GM18861 (cell line): ENCODE data around the gene GPR171.
"Not testable (repeated sequence)": the region's sequence is repeated elsewhere in the genome, so short reads cannot be mapped to it uniquely, and the experiment has no call there.

Experiments
- ATAC-seq: cut with Tn5 transposase; IDR thresholded peaks from one replicate; pipeline ENCODE4 v1.9.1; 2021; ENCODE audit not compliant: unreplicated experiment

The GPR171 gene, protein sequence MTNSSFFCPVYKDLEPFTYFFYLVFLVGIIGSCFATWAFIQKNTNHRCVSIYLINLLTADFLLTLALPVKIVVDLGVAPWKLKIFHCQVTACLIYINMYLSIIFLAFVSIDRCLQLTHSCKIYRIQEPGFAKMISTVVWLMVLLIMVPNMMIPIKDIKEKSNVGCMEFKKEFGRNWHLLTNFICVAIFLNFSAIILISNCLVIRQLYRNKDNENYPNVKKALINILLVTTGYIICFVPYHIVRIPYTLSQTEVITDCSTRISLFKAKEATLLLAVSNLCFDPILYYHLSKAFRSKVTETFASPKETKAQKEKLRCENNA

GRCh38 chr3:151203051-151203420 lies at the start of gene GPR171:
Gene GPR171, minus strand, starts transcription at chr3:151203216. Its CDS starts 3,830 bp downstream, at chr3:151199386.
- ATAC-seq: peak; percentile 89

DNA sequence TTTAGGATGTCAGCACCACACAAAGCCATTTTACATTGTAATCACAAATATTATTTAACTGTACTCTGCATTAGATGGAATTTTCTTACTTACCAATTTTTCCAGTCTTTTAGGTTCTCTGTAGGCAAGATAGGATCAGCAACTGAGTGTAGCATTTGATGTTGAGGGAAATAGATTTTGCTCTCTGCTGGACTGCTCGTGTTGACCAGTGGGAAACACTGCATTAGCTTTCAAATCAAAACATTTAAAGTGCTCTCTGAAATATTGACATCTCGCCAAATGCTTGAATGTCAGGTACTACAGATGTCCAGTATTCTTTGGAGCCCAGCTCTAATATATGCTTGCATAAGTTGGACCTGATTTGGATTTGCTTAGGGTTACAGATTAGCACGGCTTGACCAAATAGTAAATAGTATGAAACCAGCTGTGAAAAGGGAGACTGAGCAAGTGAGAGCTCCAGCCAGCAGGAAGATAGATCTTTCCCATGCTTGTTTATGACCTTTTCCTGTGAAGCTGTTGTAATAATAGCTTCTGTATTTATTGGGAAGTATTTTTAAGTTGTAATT lies 45.8 kb upstream of the GPR171 start:
- no peak for ATAC-seq

GRCh38 chr3:151242006-151242405 lies 39.0 kb upstream of the GPR171 start:
- ATAC-seq: not testable (repeated sequence)

DNA sequence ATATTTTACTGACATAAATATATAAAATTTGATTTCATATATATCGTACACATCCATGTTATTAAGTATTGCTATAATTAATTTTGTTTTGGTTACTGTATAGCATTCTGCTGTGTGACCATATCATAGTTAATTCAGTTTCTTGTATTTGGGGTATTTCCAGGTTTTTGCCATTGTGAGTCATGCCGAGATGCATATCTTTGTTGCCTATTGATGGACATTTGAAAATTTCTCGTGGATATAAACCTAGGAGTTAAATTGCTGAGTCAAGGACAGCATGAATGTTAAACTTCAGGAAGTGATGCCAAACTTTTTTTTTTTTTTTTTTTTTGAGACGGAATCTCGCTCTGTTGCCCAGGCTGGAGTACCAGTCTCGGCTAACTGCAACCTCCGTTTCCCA lies 33.7 kb upstream of the GPR171 start:
- ATAC-seq: no peak

GRCh38 chr3:151236316-151236715 lies 33.3 kb upstream of the GPR171 start:
- ATAC-seq: no peak

- ATAC-seq: no peak
Observed at GRCh38 chr3:151234825-151235224, 31.8 kb upstream of the GPR171 start.

DNA sequence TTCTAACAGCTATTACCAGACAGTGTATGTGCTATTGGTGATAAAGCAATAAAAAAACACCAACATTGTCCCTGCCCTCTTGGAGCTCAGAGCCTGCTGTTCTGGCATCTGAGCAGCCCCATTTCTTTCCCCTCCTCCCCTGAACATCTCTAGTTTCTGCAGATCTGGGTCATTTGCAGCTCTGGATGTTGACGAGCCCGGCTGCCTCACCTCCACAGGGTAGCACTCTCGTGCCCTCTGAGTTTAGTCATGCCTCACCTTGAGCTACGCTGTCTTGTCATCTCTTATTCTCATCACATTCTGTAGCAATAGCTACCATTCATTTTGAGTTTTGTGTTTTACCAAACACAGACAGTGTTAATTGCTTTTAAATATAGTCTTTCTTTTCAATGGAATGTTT lies 30.0 kb upstream of the GPR171 start:
- no peak for ATAC-seq

DNA sequence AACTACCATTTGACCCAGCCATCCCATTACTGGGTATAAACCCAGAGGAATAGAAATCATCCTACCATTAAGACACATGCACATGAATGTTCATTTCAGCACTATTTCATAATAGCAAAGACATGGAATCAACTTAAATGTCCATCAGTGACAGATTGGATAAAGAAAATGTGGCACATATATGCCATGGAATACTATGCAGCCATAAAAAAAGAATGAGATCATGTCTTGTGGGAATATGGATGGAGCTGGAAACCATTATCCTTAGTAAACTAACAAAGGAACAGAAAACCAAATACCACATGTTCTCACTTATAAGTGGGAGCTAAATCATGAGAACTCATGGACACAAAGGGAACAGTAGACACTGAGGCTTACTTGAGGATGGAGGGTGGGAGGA lies 29.4 kb upstream of the GPR171 start:
- not testable (repeated sequence) for ATAC-seq

DNA sequence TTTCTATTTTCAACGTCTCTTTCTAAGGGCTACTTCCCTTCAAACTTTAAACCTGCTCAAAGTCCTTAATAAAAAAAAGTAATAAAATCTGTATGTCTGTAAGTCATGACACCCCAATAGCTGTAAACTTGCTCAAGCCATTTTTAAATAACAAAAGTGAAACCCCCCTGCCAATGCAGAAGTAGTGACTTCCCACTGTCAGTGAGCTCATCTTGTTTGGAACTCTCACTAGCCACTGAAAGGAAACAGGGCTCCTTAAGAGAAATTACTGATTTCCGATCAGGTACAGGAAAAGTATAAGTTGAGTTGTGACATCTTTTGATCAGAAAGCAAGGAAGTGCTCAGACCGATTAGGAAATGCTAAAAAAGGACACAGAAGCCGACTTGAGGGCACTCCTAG lies 27.6 kb upstream of the GPR171 start:
- ATAC-seq: peak; percentile 43

DNA sequence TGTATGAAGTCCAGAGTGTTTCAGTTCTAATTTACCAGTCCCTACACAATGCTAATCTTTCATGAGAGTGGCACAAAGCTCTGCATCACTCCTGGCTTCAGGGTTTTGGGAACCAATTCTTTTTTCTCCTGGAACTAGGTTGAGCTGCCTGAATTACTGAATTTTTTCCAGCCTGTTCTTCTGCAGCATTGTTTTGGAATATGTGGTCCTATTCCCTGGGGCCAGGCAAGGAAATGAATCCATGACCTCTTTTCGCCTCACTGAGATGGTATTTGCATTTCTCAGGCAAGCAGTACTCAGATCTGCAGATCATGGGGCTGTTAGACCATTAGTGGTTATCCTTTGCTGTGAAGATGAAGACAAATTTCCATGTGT lies 25.6 kb upstream of the GPR171 start:
- no peak for ATAC-seq

GRCh38 chr3:151227807-151228665 lies 25.0 kb upstream of the GPR171 start:
- peak; percentile 82 for ATAC-seq

GRCh38 chr3:151227266-151227806 lies 24.3 kb upstream of the GPR171 start:
- peak; percentile 31 for ATAC-seq

GRCh38 chr3:151226825-151227224 lies 23.8 kb upstream of the GPR171 start:
- ATAC-seq: no peak

DNA sequence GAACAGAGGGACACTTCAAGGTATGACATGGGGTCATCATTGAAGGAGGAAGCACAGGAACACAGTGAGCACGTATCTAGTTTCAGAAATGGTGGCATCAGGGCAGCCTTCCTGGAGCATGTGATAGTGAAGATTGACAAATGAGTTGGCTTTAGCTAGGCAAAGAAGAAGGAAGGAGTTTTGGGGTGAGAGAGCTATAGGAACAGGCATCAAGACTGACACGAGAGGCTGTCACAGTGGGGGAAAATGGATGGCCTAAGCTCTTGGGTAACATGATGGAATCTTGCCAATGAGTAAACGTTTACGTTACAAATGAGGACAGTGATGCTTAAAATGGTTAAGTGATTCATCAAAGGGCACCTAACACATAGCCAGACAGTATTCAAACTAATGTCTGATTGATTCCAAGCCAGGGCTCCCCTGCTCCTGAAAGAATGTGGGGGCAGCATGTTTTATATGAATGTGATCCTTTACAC lies 23.1 kb upstream of the GPR171 start:
- no peak for ATAC-seq

DNA sequence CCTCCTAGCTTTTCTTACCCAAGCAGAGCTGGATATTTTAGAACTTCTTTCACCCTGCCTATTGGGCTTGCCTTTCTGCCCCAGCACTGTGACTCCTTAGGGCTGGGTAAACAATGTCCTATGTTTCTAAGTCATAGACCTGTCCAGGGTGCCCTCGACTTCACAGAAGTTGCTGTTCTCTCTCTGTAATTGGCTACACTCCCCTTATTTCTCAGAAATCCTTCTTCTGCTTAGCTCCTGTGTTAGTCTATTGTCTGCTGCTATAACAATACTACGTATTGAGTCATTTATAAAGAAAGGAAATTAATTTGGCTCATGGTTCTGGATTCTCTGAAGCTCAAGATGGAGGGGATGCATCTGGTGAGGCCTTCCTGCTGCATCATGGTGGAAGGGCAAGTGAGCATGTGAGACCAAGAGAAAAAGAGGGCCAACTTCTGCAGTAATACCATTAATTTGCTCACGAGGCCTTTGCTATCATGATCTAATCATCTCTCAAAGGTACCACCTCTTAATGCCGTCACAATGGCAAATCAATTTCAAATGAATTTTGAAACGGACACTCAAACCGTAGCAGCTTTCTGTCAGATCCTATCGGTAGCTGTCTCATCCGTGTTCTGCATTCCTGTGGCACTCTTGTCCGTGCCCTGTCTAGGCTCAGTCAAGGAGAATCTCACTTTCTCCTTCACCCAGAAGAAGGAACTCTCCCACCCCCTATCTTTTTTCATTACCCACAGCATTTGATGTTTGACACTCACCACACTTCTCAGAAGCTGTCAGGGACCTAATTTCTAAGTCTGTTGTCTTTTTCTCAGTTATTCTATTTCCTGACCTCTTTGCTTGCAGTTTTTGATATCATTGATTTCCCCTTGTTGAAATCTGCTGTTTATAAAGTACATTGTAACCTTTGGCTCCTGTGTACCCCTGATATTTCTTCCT lies 22.3 kb upstream of the GPR171 start:
- ATAC-seq: no peak

DNA sequence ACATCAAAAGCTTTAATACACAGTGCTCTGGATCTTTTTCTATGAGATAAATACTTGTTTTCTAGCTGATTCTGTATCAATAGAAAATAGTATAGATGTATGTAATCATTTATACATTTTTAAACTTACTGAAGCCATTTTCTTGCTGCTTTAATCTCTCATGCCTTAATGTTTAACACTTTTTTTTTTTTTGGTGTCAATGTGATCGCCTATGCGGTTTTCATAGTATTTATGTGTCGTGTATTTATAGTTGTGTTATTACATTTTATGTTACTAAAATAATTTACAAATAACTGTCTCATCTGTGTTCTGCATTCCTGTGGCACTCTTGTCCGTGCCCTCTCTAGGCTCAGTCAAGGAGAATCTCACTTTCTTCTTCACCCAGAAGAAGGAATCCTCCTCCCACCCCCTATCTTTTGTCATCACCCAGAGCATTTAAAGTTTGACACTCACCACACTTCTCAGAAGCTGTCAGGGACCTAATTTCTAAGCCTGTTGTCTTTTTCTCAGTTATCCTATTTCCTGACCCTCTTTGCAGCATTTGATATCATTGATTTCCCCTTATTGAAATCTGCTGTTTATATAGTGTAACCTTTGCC lies 21.4 kb upstream of the GPR171 start:
- no peak for ATAC-seq

DNA sequence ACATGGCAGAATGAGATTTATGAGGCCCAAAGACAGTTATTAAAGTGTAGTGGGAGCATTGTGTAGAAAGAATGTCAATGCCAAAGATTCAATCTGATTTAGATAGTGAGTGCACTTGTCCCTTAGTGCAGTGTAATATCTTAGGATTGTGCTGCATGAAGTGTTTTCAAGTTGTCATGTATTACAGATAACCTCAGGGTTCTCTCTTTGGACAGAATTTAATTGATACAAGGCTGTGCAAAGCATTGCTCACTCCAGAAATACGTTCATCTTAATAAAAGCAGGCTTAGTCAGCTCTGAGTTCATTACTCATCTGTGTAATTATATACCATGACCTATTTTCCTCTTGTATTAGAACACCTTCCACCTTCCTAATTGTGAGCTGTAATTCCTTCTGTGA lies 16.0 kb upstream of the GPR171 start:
- no peak for ATAC-seq

DNA sequence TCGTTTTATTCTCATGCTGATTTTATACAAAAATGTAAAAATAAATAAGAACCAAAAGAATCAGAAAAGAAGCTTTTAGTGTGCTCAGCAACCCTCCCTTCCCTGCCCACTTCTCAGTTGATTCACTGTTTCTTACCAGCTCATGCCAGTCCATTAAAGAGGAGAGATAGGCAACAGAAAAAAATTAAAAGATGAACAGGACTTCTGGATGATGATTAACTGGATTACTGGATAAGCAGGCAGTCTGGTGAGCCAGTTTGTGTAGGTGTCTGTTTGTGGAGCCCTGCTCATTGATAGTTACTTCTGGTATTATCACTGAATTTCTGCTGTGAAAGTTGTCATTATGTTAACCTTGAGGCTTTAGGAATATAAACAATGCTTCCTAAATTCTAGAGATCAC lies 15.1 kb upstream of the GPR171 start:
- ATAC-seq: no peak

GRCh38 chr3:151216641-151217607 lies 13.9 kb upstream of the GPR171 start:
- no peak for ATAC-seq
